ENCODE results near the gene C2CD5.
A peak's percentile ranks its signal among the peaks of the same experiment; 100 is the strongest.
"Not testable (repeated sequence)": the region's sequence is repeated elsewhere in the genome, so short reads cannot be mapped to it uniquely, and the experiment has no call there.

C2CD5 gene

GRCh38 chr12:22477894-22478287, 66.5 kb downstream of the C2CD5 start:
- DNase-seq (ENCODE audit: low spot score), result no peak

- DNase-seq (ENCODE audit: low spot score), result no peak
Observed at GRCh38 chr12:22477166-22477893, 67.0 kb downstream of the C2CD5 start.

- no peak for DNase-seq (ENCODE audit: low spot score)
Observed at GRCh38 chr12:22476133-22476532, 68.2 kb downstream of the C2CD5 start.

- no peak for DNase-seq (ENCODE audit: low spot score)
Observed at GRCh38 chr12:22474970-22475720, 69.2 kb downstream of the C2CD5 start.

GRCh38 chr12:22473212-22473611, 71.1 kb downstream of the C2CD5 start:
- no peak for DNase-seq (ENCODE audit: low spot score)

GRCh38 chr12:22467190-22467589, 77.2 kb downstream of the C2CD5 start:
- no peak for DNase-seq (ENCODE audit: low spot score)

GRCh38 chr12:22463306-22463705, 81.0 kb downstream of the C2CD5 start:
- DNase-seq (ENCODE audit: low spot score), result no peak

GRCh38 chr12:22461786-22462185, 82.6 kb downstream of the C2CD5 start:
- no peak for DNase-seq (ENCODE audit: low spot score)

- peak; percentile 43 for DNase-seq (ENCODE audit: low spot score)
Observed at GRCh38 chr12:22459838-22460490, 84.4 kb downstream of the C2CD5 start.

- no peak for DNase-seq (ENCODE audit: low spot score)
Observed at GRCh38 chr12:22458298-22458937, 85.9 kb downstream of the C2CD5 start.

GRCh38 chr12:22457085-22457484, 87.3 kb downstream of the C2CD5 start:
- no peak for DNase-seq (ENCODE audit: low spot score)

GRCh38 chr12:22453511-22453910, 90.8 kb downstream of the C2CD5 start:
- DNase-seq (ENCODE audit: low spot score), result no peak

- DNase-seq (ENCODE audit: low spot score), result no peak
Observed at GRCh38 chr12:22447223-22447622, 97.1 kb downstream of the C2CD5 start.

GRCh38 chr12:22444317-22444665, 100.1 kb downstream of the C2CD5 start:
- DNase-seq (ENCODE audit: low spot score), result not testable (repeated sequence)

- DNase-seq (ENCODE audit: low spot score), result peak; percentile 85
Observed at GRCh38 chr12:22443379-22444316, 100.7 kb downstream of the C2CD5 start.

- no peak for DNase-seq (ENCODE audit: low spot score)
Observed at GRCh38 chr12:22437031-22437806, 107.1 kb downstream of the C2CD5 start.

GRCh38 chr12:22435583-22435982, 108.8 kb downstream of the C2CD5 start:
- DNase-seq (ENCODE audit: low spot score), result no peak

- DNase-seq (ENCODE audit: low spot score), result no peak
Observed at GRCh38 chr12:22431693-22432251, 112.6 kb downstream of the C2CD5 start.

GRCh38 chr12:22416801-22417200, 127.5 kb downstream of the C2CD5 start:
- no peak for DNase-seq (ENCODE audit: low spot score)

Data from iPS-NIHi11 (cell line).